HG03064 (cell line): ENCODE data around the gene SLC27A3.
"Not testable (repeated sequence)": the region's sequence is repeated elsewhere in the genome, so short reads cannot be mapped to it uniquely, and the experiment has no call there.

Experiments
- ATAC-seq: cut with Tn5 transposase; IDR thresholded peaks from one replicate; pipeline ENCODE4 v1.9.1; 2021; ENCODE audit warnings: low read depth; ENCODE audit not compliant: unreplicated experiment

Gene SLC27A3

GRCh38 chr1:153778824-153779519, 3.8 kb downstream of the SLC27A3 start:
- ATAC-seq: no peak

DNA sequence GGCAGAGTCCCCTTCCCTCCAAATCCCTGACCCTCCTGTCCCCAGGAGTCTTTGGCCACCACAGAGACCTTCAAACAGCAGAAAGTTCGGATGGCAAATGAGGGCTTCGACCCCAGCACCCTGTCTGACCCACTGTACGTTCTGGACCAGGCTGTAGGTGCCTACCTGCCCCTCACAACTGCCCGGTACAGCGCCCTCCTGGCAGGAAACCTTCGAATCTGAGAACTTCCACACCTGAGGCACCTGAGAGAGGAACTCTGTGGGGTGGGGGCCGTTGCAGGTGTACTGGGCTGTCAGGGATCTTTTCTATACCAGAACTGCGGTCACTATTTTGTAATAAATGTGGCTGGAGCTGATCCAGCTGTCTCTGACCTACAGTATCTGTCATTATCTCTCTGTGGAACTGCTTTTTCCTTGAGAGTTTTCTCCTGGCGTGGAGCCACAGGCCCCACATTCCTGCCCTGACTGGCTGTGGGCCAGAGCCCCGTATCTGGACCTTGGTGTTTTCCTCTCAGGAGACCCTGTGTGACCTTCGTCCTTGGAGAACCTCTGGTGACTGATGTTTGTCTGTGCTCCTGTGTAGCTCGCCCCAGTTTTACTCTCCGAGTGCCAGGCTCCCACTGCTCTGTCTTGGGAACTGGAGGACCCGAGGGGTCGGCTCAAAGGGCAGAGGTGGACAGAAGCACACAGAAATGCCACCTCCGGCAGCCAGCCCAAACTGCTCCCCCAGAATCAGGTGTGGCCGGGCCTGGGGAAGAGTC, 4.8 kb downstream of the SLC27A3 start:
- no peak for ATAC-seq

DNA sequence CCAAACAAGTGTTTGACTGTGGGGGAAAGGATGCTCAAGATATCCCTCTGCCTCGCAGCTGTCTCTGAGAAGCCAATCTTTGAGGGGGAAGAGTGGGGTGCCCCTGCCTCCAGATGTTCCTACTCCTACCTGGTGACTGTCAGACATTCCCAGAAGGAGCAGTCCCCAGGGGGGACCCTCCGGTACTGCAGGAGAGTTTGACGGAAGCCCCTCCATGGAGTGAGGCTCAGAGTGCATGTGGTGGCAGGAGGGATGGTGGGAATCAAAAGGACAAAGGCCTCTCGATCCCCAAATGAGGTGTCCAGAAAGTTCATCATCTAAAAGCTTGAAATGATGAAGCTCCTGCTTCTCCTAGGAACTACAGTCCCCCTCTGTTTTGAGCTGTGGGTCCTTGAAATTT, 5.3 kb downstream of the SLC27A3 start:
- ATAC-seq: no peak

DNA sequence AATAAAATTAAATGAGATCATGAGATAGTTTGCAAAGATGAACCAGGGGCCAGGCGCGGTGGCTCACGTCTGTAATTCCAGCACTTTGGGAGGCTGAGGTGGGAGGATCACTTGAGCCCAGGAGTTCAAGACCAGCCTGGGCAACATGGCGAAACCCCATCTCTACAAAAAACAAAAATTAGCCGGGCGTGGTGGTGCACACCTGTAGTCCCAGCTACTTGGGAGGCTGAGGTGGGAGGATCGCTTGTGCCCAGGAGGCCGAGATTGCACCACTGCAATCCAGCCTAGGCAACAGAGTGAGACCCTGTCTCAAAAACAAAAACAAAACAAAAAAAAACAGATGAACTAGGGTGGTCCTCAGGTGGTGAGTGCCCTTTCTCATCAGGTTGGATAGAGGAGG, 7.4 kb downstream of the SLC27A3 start:
- not testable (repeated sequence) for ATAC-seq

- peak; percentile 68 for ATAC-seq
Observed at GRCh38 chr1:153783233-153784190, 8.3 kb downstream of the SLC27A3 start.

DNA sequence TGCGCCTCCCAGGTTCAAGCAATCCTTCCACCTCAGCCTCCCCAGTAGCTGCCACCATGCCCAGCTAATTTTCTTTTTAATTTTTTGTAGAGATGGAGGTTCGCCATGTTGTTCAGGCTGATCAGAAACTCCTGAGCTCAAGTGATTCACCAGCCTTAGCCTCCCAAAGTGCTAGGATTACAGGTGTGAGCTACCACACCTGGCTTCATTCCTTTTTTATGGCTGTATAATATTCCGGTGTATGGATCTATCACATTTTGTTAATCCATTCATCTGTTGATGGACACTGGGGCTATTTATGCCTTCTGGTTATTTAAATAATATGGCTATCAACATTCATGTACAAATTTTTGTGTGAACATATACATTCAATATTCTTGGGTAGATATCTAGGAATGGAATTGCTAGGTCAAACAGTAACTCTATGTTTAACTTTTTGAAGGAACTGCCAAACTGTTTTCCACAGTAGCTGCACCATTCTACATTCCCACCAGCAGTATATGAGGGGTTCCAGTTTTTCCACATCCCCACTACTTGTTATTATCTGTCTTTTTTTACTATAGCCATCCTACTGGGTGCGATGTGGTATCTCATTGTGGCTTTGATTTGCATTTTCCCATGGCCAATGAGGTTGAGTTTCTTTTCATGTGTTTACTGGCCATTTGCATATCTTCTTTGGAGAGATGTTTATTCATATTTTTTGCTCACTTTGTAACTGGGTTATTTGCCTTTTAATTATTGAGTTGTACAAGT, 11.0 kb downstream of the SLC27A3 start:
- ATAC-seq: no peak

GRCh38 chr1:153789478-153790034, 14.3 kb downstream of the SLC27A3 start:
- no peak for ATAC-seq

DNA sequence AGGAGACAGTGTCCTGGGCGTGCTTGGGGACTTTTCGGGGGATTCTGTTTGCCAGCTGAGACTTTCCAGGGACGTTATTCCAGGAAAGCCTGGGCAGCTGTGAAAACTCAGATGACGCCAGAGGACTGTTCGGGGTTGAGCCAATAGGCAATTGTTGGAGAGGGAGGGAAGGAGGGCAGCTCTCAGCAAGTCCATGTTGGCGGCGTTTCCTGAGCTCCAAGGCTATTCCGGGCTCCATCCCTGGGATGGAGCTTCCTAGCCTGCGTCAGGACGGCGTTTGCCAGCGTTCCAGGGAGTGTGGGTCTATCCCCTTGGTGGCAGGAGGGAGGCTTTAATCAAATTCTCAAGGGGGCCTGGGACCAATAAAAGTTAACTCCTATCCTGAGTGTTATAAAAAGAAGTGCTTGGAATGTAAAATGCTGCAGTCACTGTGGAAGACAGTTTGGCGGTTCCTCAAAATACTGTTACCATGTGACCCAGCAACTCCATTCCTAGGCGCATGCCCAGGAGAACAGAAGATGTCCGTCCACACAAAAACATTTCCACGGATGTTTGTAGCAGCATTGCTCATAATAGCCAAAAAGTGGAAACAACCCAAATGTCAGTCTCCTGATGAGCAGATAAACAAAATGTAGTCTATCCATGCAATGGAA, 15.2 kb downstream of the SLC27A3 start:
- ATAC-seq: no peak

DNA sequence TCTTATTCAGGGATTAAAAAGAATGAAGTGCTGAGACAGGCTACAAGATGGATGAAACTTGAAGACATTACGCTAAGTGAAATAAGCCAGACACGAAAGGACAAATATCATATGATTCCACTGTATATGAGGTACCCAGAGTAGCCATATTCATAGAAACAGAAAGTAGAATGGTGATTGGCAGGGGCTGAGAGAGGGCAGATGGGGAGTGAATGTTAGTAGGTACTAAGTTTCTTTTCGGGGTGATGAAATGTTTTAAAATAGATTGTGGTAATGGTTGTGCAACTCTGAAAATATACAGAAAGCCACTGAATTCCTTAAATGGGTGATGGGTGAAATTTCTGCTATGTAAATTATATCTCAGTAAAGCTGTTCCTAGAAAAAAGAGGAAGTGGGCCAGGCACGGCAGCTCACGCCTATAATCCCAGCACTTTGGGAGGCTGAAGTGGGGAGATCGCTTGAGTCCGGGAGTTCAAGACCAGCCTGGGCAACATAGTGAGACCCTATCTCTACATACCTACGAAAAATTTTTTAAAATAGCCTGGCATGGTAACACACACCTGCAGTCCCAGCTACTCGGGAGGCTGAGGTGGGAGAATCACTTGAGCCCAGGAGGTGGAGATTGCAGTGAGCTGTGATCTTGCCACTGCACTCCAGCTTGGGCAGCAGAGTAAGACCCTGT, 15.9 kb downstream of the SLC27A3 start:
- peak; percentile 77 for ATAC-seq

GRCh38 chr1:153791648-153792253, 16.5 kb downstream of the SLC27A3 start:
- no peak for ATAC-seq

- ATAC-seq: no peak
Observed at GRCh38 chr1:153792631-153793041, 17.4 kb downstream of the SLC27A3 start.

DNA sequence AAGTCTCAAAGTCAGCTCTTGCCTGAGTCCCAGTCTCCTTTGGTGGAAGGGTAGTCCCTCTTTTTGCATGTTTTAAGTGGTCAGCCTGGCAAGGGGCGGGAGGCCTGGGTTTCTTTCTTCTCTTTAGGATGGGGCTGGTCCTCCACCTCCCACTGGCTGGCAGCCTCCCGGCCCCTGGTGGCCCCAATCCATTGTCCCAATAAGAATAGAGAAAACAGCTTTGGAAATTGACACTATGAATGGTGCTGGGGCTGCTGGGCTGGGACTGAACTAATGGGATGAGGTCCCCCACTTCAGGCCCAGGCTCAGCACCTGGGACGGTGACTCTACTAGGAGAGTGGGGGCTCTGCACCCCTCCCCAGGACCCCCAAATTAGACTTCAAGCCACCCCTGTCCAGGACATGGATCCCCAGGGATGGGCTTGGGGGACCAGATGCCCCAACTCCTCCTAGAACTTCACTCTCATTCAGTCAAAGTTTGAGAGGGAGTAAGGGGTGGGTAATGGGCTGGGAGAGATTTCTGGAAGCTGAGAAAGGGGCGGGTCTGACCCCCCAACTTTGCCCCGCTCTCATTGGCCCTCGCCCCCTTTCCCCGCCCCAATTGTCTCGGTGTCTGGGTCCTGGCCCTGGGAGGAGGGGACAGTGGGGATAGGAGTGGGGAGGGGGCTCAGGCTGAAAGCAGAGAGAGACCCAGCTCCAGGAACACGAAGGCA, 18.2 kb downstream of the SLC27A3 start:
- no peak for ATAC-seq

DNA sequence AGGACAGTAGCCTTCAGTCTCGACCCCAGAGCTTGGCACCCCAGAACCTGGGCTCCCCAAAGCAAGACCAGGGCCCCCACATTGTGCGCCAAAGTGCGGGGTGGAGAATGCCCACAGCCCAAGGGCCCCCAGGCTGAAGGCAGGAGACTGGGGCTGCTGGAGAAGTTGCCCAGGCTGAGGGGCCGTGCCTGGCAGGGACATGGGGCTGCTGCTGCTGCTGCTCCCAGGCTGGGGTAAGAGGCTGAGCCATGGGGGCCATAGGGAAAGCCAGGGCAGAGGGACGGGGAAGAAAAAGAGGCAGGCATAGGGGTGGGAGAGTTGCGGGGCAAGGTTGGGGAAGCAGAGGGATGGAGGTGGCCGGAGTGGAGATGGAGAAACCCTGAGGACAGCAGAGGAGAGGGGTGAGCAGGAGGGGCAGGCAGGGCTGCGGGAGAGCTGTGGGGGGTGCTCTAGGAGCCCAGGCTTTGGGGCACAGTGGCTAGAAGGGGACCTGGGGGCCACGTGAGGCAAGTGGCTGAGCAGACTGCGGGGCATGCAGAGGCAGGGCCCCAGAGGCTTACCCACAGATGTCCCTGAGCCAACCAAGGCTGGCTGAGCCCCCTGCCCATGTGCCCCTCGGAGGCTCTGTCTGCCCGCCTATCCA, 18.9 kb downstream of the SLC27A3 start:
- no peak for ATAC-seq

- no peak for ATAC-seq
Observed at GRCh38 chr1:153794624-153795329, 19.6 kb downstream of the SLC27A3 start.

DNA sequence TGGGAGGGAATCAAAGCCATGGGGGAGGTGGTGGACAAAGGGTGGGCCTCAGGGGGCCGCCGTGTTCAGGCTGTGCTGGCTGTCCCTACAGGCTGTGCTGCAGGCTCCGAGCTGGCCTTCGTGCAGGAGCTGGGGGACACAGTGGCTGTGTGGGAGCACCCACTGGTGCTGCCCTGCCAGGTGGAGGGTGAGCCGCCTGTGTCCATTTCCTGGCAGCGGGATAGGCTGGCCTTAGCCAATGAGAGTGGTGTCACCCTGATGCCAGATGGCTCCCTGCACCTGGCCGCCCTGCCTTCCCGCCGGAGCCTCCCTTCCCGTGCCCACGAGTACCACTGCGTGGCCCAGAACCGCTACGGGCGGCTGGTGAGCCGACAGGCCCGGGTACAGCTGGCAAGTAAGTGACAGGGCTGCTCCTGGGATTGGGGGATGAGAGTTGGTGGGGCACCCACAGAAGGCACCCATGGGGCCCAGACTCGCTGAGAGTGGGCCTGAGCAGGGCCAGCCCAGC, 20.2 kb downstream of the SLC27A3 start:
- no peak for ATAC-seq

DNA sequence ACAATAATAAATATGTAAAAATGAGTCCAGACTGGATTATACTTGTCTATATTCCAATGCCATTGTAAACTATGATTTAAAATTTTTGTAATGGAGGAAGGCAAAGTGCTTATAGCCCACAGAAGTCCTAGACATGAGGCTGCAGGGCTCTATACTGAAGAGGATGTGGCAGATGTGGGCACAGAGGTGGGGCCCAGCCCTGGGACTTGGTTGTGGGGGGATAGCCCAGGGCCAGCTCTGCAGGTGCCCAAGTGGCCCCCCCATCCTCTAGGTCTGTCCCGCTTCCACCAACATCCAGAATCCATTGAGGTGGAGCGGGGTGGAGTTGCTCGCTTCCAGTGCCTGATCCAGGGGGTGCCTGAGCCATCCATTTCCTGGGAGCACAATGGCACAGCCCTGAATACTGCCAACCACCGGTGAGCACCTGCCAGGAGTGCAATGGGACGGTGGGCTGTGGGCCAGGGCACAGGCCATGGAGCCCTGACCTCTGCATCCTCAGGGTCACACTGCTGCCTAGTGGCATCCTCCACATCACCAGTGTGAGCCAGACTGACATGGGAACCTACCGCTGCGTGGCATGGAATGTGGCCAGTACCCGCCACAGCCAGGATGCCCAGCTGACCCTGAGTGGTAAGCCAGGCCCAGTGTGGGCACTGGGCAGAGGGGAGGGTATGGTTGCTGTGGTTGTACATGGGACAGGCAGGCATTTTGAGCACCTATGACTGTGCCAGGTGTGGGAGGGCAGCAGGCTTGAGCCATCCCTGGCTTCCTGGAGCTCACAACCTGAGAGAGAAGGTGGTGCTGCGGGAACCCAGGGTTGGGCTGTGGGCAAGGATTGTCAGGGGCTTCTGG, 21.0 kb downstream of the SLC27A3 start:
- no peak for ATAC-seq
